HG03457 (cell line): ENCODE results near the gene CHADL.

Experiments
- ATAC-seq: cut with Tn5 transposase; IDR thresholded peaks from one replicate; pipeline ENCODE4 v1.9.1; 2021; ENCODE audit warnings: moderate number of reproducible peaks; ENCODE audit not compliant: unreplicated experiment

Gene CHADL

DNA sequence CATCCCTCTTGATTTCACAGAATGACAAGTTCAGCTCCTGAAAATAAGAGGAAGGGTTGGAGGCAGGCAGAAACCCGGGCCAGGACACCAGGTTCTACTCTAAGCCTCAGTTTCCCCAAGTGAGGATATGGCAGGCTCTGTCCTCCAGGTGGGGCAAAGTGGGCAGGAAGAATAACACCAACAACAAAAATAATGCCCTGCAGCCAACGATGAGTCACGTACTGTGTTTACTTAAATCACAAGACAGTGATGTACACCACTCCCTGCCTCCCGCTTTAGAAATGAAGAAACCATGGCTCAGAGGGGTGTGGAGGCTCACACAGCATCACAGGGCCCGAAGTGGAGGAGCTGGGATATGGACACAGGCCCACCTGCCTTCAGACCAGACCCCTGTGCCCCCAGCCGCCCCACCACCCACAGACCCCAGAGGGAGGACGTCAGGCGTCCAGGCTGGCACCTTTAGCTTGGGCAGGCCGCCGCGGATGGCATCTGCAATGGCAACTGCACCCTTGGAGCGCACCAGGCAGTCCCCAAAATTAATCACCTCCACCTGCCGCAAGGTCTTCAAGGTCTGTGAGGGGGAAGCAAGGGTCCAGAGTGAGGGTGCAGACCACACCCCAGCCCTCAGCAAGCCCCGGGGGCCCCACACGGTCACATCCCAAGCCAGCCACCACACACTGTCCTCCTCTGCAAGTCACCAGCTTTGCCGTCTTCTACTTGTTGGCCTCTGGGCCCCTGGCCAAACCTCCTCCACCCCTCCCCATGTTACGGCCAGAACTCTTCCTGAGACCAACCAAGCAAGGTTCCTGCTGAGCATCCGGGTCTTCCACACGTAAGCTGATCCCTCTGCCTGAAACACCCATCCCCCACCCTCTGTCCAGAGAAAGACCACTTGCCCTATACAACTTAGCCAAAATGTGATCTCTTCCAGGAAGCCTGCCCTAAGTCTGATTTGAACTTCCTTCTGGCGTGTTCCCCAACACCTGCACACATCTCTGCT lies 15.8 kb upstream of the CHADL start:
- ATAC-seq = no peak

DNA sequence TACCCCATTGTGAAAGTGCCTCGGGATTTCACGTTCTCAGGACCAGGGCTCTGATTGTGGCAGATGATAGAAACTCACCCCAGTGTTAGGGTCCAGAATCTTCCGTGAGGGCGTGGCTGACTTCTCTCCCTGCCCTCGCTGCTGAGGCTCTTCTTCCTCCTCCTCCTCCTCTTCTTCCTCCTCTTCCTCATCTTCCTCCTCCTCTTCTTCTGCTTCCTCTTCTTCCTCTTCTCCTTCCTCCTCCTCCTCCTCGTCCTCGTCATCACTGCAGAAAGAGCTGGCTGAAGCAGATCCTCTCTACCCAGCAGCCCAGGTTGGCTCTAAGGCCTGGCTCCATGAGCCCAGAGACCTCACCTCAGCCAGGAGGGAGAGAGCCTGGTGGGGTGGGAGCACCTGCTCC lies 13.5 kb upstream of the CHADL start:
- ATAC-seq = no peak

DNA sequence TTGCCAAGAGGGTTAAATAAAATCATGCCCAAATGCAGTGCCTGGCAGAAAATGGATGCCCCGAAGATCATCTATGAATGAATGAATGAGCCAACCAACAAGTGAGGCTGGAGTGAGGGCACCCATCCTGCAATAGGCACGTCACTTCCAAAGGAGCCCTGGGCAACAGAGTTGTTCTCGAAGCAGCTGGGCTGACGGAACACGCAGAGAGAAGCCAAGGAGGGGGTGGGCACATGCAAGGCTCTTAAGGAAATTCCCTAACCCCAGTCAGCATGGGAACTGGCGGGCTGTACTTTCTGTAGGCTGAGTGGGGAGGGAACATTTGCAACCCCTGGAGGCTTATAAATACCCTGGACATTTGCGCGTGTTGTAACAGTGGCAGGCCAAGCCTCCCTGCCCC lies 11.6 kb upstream of the CHADL start:
- ATAC-seq = no peak

DNA sequence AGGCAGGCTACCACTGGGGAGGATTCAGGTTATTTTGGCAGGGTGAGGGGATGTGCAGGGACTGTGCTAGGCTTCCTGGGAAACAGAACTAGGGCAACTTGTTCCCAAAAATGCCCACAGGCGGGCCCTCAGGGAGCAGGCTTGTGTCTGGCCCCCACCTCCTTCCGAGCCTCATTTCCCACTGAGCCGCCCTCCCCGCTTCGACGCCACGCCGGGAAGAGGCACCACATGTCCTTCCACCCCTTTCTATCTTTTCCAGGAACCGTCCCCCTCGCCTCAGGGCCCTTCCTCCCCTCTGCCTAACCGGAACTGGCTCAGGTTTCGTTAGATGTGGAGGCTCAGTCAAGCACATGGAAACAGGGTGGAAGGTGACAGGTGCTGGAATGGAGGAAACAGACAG lies 9.4 kb upstream of the CHADL start:
- ATAC-seq = no peak

DNA sequence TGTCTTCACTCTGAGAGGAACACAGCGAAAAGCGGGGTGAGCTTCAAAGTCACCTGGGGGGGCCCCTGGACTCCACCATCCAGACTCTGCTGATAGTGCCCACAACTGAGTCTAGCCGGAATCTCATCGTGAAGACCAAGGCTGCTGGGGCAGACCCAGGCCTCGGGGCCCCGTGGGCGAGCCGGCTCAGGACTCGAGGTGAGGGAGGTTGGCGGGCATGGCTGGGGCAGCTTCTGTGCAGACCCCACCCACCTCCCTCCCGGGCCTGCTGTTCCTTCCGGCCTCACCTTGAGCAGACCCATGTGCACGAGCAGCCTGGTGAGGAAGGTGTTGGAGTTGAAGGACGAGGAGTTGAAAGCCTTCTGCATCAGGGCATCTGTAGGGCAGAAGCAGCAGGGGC lies 8.7 kb upstream of the CHADL start:
- no peak for ATAC-seq

DNA sequence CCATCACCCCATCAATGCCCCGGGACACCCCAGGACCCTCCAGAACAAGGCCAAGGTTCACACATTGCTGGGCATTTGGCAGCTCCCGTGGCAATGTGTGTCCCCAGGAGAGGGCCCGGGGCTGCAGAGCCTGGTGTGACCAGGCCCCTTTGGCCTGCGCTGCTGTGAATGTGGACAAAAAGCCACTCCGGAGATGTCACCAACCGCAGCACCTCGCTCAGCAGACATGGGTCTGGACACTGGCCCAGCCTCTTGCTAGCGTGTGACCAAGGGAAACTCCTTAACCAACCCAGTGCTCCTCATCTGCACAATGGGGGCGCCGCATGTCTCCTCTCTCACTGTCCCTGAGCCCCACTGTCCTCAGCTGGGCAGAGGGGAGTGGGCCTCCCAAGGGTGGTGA lies 8.0 kb upstream of the CHADL start:
- ATAC-seq = no peak

DNA sequence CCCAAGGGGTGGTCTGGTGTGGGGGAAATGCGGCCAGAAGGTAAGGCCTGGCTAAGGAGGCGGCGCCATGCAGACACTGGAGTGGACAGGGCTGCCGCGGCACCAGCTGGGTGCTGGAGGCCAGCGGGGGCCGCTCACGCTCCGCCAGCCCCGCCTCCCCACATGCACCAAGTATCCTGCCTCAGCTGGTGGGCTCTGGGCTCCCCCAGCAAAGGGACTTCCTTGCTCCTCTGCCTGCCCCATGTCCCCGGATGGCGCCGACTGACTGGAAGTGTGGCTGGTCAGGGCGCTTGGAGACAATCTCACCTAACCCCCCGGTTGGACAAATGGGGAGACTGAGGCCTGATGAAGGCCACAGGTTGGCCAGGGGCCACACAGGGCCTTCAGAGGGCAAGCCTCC lies 7.6 kb upstream of the CHADL start:
- no peak for ATAC-seq

DNA sequence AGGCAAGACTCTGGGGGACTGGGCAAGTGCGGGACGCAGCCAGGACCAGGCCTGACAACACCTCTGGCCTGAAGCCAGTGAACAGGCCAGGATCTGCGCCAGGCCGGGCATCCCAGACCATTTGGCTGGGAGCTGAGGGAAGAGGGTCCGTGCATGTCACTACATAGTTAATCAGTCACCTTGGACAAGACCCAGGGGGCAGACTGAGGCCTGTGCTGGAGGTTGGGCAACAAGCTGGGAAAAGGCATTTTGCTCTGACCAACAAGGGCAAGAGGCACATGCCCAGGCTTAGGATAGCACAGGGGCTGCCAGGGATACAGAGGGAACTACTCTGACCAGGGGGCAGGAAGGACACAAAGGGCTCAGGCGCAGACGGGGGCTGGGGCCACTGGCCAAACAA lies 7.0 kb upstream of the CHADL start:
- no peak for ATAC-seq

DNA sequence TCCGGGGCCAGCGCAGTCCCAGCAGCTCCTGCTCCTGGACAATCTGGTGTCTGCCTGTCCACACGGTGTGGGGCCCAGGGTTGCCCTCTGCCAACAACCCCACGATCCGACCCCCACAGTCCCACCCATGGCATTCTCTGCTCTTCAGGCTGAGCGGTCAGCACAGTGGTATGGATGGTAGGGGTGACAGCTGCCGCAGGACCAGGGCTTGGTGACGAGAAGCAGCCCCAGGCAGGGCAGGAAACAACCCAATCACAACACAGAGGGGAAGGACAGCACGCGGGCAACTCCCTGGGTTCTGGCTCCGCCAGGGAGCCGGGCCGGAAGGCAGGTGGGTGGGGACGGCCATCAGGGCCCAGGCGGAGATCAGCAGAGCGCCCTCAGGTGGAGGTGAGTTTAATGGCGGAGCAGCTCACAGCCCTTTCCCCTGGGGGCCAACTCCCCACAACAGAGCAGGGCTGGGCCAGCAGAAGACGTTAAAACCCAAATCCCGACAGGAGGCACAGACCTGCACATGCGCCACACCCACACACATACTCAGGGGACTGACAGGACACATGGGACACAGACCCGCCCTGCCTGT lies 5.3 kb upstream of the CHADL start:
- ATAC-seq = no peak

DNA sequence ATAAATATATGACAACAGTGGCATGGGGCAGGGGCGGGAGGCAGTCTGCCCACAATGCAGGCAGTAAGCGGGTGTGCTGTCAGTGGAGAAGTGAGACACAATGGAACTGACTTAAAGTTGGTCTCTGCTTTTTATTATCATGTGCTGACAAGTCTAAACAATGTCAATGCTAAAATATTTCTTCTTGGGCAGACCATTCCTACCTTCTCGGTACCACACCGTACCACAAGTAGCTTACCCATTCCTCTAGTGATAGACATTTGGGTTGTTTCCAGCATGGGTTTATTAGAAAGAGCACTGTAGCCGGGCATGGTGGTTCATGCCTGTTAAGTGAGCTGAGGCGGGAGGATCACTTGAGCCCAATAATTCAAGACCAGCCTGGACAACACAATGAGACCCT lies 2.6 kb upstream of the CHADL start:
- ATAC-seq = no peak

DNA sequence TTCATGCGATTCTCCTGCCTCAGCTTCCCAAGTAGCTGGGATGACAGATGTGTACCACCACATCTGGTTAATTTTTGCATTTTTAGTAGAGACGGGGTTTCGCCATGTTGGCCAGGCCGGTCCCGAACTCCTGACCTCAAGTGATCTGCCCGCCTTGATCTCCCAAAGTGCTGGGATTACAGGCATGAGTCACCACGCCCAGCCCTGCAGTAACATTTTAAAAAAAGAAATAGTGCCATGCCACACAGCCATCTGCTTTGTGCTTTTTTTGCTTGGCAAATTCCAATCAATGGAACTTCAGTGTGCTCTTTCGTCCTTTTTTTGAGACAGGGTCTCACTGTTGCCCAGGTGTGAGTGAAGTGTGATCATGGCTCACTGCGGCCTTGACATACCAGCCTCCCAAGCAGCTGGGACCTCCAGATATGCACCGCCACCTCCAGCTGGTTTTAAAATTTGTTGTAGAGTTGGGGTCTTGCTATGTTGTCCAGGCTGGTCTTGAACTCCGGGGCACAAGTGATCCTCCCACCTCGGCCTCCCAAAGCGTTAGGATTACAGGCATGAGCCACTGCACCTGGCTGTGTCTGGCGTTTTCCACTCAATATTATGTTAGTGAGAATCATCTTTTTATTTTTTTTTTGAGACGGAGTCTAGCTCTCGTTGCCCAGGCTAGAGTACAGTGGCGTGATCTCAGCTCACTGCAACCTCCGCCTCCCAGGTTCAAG lies 1.8 kb upstream of the CHADL start:
- ATAC-seq = no peak

DNA sequence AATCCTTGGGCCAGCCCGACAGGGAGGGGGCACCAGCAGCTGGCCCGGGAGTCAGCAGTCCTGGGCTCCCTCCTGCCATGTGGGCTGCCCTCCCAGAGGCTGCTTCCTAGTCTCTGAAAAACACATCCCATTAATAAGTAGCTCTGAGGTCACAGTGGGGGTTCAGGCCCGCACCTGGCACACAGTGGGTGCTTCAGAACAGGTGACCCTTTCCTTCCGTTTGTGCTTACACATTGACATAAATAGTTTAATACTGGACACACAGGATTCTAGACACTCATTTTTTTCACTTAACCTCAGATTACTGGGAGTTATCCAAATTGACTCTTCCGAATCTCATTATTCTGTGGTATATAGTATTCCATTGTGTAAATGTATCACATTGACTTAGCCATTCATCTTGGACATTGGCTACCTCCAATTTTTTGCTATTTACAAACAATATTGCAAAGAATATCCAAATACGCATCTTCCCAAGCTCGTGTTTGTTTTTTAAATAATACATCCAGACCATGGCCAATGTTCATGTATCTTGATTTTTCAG lies 474 bp upstream of the CHADL start:
- ATAC-seq = no peak

DNA sequence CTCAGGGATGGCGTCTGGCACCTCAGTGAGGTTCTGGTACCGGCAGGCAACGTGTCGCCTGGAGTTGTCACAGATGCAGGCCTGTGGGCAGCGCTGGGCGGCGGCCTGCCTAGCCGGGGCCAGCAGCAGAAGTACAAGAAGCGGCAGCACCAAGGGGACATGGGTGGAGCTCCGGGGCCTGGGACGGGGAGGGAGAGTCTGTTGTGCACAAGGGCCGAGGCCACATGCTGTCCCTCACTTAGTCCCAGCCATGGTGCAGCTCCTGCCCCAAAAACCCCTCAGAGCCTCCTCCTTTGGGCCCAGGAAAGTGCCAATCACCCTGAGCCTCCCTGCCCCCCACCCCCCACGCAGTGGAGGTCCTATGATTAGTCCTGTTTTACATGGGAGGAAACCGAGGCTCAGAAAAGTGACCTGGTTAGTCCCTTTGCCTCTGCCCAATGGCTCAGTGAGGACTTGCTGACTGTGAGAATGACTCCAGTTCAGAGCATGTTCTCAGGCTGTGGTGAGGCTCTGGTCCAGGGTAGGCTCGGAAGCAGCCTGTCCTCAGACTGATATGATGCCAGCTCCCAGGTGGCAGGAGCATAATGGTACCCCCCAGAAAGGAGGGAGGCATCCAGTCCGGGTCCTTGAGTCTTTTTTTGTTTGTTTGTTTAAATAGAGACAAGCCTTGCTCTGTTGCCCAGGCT lies 1.1 kb downstream of the CHADL start:
- ATAC-seq = no peak

DNA sequence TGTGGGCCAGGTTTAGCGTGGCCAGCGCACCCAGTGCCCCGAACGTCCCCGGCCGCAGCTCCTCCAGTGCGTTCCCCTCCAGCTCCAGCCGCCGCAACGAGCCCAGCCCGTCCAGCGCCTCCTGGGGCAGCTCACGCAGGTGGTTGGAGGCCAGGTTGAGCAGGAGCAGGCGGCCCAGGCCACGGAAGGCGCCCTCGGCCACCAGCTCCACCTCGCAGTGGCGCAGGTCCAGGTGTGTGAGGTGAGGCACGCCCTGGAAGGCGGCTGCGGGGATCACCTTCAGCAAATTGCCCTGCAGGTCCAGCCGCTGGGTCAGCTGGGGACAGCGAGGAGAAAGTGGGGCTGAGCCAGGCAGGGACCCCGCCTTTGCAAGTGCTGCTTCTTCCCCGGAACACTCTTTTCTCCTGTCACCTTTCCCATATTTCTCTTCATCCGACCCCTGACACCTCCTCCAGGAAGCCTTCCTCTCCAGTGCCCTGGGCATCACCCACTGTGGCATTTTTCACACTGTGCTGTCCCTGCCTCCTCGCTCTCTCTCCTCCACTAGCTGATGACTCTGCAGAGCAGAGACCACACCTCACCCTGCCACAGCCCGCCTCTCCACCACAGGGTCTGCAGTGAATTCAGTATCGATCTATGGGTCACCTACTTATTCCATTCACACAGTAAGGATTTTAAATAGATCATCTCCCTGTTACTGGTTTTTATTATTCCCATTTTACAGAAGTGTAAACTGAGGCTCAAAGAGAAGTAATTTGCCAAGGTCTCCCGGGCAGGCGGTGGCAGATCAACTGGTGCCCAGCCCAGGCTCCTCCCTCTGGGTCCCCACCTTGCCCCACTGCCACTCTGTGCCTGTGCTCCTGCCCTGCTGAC lies 1.9 kb downstream of the CHADL start:
- no peak for ATAC-seq

DNA sequence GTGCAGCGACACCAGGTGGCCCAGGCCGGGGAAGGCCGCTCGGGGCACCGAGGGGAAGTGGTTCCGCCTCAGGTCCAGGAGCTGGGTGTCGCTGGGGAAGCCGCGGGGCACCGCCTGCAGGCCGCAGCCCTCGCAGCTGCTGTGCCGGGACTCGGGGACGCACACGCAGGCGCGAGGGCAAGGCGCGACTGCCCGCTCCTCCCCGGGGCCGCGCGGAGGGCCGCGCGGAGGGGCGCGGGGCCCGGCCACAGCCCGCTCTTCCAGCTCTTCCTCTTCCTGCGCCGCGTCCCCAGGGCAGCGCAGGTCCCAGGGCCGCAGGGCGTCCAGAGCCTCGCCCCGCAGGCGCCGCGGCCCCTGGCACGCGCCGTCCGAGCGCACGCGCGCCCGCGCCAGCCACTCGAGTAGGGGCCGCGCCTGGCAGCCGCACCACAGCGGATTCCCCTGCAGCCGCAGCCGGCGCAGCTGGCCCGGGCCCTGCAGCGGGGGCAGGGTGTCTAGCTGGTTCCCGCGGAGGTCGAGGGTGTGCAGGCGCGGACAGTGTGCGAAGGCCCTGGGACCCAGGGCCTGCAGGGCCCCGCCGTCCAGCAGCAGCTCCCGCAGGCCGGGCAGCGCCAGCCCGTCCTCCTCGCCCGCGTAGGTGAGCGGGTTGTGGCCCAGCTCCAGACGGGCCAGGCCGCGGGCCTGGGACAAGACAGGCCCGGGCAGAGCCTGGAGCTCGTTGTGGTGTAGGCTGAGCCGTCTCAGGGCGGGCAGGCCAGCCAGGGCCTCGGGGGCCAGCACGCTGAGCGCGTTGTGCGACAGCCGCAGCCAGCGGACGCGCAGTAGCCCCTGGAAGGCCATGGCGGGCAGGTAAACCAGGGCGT lies 2.8 kb downstream of the CHADL start:
- ATAC-seq = no peak

DNA sequence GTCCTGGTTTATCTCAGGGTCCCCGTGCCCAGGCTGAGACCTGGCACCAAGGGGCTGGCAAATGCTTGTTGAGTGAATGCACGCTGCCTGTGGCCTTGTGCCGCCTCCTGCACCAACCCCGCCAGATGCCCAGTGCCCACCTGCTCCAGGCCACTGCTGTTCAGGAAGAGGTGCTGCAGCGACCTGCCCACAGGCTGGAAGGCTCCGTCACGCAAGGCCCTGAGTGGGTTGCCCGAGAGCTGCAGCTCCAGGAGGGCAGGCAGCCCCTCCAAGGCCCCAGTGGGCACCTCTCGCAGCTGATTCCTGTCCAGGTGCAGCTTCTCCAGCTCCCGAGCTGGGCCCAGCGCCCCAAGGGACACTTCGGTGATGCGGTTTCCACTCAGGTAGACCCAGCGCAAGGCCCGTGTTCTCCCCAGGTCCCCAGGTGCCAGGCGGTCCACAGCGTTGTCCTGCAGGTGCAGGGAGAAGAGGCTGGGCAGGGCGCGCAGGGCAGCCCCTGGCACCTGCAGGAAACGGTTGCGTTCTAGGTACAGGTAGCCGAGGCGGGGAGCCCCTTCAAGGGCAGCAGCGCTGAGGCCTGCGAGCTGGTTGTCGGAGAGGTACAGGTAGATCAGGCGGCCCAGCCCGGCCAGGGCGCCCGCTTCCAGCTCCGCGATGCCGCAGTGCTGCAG lies 3.6 kb downstream of the CHADL start:
- no peak for ATAC-seq

DNA sequence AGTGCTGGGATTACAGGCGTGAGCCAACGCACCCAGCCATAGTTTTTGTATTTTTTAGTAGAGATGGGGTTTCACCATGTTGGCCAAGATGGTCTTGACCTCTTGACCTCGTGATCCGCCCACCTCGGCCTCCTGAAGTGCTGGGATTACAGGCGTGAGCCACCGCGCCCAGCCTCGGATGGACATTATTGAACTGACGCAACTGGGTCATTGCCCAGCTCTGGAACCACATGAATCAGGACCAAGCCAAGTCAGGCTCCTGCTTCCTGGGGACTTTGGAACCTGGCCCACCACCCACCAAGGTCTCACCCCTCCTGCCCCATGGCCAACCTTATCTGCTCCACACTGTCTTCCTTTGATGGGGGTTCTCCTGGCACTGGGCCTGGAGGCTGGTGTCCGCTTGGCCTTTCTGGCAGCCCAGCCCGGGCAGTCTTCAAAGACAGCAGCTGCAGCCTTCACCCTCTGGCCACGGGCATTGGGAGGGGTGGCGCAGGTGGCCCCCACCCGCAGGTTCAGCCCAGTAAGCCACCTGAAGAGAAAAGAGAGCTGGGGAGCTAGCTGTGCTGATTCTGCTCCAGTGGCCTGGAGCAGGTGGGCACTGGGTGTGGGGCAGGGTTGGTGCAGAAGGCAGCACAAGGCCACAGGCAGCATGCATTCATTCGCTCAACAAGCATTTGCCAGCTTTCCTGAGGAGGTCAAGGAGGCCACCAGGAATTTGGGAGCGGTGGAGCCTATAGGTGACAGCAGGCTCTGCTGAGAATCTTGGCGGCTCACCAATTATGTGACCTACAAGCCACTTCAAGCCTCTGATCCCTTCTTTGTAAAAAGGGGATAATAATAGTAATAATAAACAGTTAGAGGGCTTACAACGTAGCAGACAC lies 5.7 kb downstream of the CHADL start:
- no peak for ATAC-seq

DNA sequence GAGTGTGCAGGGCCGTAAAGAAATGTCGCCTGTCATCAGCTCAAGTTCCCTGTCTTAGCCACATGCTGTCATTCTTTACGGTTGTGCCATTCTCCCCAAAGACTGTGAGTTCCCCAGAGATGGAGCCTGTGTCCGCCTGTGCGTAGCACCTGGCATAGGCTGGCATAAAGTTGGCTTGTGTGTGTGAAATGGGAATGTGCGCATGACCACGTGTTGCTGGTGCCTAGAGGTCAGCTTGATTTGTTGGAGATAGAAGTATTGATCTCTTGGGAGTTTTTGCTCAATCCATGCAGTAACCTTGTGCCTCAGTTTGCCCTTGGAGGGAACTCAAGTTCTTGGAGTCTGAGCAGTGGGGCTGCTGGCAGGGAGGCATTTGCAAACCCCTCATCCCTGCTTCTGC lies 9.4 kb downstream of the CHADL start:
- no peak for ATAC-seq
